Activated T-cell treated with anti-CD3 and anti-CD28 coated beads, Interleukin-2, amount 50 U/mL, for 1 hour (primary cell): ENCODE measurements around the gene LNPEP.

ENCODE experiments used
- DNase-seq: peaks from one replicate; pipeline ENCODE4 v3.0.0-alpha.2; 2020

Gene LNPEP

DNA sequence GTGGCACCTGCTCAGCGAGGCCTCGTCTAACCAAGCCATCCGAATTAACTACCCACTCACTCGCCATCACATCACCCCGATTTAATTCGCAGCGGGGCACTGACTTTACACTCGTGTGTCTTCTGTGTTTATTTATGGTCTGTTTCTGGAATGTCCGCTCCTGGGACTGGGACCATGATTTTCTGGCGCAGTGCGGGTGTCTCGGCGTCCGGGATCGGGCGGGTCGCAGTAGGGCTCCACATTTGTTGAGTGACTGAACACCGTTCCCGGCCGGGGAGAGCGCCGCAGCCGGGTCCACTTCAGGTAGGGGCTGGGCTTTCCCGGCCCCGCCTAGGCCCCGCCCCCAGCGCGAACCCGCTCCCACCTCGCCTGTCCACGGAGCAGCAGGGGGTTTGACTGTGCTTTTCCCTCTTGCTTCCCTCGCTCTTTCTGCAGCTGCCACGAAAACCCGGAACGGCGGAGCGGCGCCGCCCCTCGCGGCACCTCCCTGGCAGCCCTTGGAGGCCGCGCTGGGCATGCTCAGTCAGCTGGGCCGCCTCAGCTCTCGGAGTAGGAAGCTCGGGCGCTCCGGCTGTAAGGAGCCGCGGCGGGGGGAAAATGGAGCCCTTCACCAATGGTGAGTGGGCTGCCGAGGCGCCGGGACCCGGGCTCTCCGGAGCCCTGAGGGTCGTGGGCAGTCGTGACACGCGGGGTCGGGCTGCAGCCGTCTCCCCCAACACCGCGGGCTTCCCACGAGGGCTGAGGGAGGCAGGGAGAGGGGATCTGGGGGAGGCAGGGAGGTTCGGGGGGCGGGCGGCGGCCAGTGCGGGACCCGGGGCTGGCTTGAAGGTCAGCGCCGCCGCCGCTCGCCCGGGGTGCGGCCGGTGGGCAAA is at the start of gene LNPEP:
Gene LNPEP (plus strand): TSS at position 522 of the 872 bp plus-strand sequence. CDS start 76 bp downstream, at position 598.
- peak; percentile 94 for DNase-seq

DNA sequence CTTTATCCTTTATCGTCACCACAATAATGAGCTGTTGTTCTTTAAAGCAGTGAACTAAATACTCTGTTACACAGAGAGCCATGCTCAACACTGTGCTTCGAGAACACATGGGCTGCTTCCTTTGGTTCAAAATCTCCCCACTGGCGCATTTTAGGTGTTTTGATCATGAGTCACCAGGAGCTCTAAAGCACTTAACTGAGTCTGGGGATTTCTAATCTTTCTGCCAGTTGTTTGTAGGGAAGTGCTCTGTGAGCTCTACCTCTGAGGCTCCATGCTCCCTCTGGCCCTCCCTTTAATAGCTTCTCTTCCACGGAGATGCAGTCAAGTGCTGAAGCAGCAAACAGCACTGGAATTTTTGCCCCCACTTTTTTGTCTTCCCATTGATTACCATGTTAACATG is 42.5 kb upstream of the LNPEP start:
- DNase-seq: no peak

DNA sequence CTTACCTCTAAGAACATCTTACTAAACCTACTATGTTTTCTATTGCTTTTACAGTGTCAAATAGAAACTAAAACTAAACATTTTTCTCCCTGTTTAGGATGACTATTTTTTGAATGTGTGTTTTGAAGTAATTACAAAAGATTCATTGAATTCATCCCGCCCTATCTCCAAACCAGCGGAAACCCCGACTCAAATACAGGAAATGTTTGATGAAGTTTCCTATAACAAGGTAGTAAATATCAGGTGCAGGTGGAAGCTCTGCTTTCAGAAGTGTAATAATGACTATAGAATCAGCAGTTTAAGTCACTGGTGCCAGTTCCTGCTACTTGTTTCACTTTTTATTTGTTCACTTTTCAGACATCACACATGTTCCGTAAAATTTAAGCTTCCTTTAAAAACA is 39.6 kb upstream of the LNPEP start:
- DNase-seq: no peak

DNA sequence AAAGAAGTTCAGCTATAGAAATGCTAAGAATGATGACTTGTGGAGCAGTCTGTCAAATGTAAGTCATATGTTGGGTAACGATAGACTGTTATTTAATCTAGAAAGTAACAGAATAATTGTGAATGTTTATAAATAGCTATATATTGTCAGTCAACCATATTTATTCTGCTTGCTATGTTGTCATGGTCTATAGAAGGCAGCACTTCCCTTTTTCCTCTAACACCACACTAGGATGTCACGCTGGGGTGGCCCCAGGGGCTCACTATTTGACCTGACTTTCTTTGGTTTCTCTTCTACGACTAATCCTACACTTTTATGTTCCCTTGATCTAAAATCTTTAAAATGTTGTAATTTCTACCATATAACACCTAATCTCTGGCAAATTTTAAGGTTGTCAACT is 39.1 kb upstream of the LNPEP start:
- DNase-seq: no peak

DNA sequence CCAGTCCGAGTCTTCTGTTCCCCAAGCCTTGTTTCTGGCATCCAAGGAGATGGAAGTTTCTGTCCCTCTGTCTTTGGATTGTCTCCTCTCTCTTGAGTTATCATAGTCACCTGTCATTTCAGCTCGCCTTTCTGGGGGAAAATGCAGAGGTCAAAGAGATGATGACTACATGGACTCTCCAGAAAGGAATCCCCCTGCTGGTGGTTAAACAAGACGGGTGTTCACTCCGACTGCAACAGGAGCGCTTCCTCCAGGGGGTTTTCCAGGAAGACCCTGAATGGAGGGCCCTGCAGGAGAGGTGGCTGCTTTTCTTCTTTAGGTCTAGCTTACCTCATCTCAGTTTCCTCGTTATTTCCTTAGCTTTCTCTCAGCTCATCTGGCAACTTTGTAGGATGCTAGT is 34.5 kb upstream of the LNPEP start:
- DNase-seq: no peak

DNA sequence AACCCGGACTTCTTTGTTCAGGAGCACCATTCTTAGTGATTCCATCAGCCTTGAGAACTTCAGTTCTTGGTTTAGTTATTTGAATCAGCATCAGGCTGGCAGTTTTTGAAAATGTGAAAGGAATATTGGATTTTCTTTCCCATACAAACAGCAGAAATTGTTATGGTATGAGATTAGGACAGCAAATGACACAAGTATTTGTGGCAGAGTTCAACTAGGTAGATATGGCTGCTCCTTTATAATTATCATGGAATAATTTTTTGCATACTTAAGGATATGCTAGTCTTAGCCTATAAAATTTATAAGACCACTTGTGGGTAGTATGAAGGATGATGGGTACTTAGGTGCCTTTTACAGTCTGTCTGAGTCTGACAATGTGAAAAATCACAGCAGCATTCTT is 34.0 kb upstream of the LNPEP start:
- DNase-seq: no peak

DNA sequence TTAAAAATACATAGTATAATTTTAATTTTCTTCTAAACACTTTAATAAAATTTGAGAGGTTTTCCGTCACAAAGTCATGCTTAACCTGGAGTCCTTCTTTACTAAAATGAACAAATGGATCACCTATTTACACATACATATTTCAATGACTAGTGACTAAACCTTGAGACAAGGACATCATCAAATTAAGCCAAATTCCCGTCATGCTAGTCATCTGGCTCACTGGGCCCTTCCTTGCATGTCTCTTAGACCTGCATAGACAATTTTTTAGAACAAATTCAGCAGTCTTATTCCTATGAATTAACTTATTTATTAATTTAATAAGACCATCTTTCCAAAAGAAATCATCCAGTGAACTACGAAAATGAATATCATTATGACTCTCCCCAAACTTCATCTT is 33.0 kb upstream of the LNPEP start:
- DNase-seq: no peak

DNA sequence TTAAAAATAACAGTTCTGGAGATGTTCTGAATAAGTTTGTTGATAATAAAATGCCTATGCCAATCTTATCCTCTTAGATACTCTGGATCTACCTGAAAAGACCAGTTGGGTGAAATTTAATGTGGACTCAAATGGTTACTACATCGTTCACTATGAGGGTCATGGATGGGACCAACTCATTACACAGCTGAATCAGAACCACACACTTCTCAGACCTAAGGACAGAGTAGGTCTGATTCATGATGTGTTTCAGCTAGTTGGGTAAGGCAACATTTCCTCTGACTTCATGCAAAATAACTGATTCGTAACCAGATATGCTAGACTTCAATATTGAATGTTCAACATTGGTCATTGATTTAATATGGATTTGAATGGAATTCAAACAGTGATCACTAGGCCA is 32.6 kb upstream of the LNPEP start:
- DNase-seq: no peak

DNA sequence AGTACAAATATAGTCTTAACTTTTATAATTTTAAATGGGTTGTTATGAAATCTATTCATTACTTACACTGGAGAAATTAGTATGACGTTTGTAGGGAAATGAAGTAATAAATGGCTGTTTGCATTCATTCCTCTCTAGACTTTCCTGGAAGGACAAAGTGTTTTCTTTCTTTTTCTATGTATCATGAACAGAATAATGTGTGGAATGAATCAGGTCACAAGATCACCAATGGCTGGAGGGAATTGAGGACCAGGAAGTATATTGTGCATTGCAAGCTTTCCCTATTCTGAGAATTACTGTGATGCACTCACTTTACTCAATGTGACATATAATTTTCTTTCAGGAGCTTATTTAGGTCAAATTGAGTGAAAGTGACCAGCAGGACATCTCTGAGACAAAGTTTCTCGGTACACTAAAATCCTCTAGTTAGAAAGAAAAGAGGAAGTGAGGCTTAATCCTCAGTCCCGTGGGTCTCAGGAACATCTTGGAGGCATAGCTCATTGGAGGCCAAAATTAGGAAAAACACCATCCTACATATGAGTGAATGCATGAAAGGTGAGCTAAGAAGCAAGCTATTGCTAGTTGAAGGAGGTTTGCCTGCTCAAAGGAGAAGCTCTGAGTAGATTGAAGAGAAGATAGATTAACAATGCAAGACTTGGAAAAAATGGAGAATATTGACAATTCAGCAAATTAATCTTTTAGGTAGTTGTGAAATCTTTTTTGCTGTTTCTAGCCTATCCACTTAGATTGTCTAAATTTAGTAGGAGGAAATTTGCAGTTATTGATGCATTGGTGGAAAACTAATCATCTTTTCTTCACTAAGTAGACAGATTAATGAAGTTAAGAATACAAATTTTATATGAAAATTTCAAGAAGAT is 31.6 kb upstream of the LNPEP start:
- DNase-seq: no peak

DNA sequence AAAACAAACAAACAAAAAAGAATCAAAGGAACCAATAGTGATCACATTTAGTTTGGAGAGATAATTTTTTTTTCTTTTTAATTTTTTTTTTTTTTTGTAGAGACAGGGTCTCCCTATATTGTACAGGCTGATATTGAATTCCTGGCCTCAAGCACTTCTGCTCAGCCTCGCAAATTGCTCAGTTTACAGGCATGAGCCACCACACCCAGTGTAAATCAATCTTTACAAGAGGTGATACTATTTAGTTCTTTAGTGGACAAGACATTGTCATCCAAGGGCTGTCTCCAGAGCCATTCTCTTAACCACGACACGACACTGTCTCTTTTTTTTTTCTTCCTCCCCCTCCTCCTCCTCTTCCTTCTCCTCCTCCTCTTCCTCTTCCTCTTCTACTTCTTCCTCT is 30.0 kb upstream of the LNPEP start:
- no peak for DNase-seq

DNA sequence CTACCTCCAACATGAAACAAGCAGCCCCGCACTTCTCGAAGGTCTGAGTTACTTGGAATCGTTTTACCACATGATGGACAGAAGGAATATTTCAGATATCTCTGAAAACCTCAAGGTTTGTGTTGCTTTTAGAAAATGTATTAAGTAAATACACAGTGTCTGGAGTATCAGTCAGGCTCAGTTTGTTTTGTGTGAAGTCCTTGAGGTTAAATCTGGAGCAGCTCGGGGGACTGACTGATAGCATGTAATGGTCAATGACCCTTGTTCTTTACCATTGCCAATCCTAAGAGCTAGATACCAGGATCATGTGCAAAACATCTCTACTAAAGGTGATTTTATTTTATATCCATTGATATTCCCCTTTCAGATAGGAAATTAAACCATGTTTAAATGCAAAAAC is 26.9 kb upstream of the LNPEP start:
- DNase-seq: no peak

DNA sequence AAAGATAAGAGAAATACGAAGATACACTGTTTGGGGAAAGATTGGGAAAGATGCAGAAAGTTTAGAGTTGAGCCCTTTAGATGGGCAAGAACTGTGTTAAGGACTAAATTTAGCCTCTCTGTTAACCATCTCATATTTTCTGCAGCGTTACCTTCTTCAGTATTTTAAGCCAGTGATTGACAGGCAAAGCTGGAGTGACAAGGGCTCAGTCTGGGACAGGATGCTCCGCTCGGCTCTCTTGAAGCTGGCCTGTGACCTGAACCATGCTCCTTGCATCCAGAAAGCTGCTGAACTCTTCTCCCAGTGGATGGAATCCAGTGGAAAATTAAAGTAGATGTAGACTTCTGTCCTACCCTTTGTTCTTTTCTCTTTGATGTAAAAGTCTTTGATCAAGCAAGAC is 26.4 kb upstream of the LNPEP start:
- DNase-seq: no peak

DNA sequence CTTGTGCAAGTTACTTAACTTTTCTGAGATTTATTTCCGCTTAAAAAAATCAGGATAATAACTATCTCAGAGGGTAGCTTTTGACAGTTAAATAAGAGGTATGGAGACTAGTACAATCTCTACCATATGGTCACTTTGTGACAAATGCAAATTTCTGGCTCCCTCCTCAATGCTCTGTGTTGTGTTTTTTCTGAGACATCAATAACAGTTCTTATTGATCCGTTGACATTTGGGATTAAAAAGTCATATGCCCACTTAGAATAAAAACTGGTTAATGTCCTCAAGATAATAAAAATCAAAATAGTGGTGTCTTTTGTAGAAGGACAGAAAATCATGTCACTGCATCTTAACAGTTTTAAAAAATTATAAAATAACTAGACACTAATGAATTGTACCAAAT is 24.7 kb upstream of the LNPEP start:
- DNase-seq: no peak

DNA sequence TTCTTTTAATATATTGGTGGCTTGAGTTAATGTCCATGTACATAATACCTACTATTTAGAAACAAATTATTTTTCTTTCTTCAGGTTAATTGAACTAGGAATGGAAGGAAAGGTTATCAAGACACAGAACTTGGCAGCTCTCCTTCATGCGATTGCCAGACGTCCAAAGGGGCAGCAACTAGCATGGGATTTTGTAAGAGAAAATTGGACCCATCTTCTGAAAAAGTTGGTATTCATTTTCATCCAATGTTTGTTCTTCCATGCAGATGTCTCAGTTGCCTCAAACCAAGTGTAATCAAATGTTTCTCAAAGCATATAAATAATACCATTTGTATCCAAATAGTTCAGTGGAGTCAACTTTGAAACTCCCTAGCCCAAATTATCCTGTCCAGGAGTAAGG is 22.6 kb upstream of the LNPEP start:
- DNase-seq: no peak

DNA sequence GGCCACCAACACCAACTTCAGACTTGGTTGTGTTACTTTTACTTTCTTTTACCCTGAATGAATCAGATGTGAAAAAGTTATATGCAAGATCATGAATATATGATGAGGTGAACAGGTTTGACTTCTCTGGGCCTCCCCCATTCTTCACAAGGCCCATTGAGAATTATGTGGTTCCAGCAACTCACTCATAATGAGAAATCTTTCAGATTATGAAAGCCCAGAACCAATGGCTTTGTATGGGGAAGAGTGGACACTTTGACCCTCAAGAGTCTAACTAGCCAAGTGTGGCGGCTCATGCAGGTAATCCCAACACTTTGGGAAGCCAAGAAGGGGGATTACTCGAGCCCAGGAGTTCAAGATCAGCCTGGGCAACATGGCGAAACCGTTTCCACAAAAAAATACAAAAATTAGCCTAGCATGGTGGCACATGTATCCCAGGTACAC is 16.1 kb upstream of the LNPEP start:
- no peak for DNase-seq

DNA sequence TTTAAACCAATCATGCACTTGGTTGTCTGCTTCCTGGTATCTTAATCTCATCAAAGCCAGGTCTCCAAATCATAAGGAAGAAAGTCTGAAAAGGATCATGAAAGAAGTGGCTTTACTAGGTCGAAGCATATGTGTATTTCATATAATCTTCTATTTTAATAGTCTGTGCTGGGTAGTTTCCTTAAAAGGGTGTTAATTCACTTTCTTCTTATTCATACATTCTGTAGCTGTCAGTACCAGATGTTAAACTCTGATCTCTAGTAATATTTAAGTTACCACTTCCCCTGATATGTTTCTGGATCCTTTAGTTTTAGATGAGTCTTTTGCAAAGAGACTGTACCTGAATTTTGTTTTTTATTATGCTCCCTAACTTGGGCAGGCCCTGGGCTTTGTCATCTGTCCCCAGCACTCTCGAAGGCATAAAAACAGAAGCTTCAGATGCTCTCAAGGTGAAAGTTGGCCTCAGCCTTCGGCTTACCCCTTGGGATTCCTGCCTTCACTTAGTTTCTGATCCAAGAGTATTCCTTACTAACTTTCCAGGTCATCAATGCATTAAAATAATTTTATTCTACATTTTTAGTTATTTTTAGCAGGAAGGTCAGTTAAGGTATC is 15.0 kb upstream of the LNPEP start:
- no peak for DNase-seq

DNA sequence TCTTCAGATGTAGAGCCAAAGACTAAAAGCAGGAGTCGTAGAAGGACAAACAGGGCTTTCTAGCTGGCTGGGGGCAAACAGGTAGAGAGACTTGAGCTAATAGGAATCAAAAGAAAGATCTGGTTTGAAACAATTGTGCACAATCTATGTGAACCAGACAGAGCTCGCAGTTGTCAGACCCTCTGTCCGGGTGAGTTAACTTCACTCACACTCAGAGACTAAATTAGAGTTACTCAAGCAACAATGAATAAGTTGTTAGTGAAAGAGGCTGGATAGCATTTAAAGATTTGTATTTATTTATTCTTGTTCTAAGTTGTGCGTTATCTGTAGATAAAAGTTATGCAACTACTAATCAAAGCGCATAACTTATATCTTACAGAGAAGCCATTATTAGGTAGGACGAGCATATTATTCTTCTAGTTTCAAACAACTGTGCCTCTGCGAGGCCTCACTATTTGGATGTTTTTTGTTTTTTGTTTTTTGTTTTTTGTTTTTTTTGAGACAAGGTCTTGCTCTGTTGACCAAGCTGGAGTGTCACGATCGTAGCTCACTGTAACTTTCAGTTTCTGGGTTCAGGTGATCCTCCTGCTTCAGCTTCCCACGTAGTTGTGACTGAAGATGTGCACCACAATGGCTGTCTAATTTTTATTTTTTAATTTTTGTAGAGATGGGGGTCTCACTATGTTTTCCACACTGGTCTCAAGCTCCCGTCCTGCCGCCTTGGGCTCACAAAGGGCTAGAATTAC is 13.2 kb upstream of the LNPEP start:
- no peak for DNase-seq

DNA sequence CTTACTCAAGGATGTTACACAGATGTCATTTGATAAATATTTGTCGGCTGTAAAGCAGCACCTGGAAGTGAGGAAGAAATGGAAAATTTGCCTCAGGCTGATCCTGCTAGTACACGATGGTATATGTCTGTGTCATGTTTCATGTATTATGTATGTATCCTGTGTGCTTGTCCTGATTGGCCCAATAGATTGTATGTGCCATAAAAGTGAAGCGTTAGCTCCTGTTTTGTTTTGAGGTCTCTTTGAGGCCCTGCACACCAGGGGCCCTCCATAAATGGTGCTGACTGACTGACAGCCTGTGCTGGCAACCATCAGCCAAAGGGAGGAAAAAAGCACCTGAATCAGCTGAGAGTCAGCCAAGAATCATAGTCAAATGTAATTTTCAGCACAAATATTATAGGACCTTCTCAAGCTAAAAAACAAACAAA is 11.8 kb upstream of the LNPEP start:
- DNase-seq: peak; percentile 39

DNA sequence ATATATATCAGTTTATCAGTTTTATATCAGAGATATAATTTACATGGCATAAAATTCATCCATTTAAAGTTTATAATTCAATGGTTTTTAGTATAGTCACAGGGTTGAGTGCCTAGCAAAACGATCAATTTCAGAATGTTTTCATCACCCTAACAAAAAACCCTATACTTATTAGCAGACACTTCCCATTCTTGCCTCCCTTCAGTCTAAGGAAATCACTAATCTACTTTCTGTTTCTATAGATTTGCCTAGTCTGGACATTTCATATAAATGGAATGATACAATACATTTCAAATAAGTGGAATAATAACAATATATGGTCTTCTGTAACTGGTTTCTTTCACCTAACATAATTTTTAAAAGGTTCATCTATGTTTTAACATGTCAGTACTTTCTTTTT is 9.6 kb upstream of the LNPEP start:
- DNase-seq: no peak

DNA sequence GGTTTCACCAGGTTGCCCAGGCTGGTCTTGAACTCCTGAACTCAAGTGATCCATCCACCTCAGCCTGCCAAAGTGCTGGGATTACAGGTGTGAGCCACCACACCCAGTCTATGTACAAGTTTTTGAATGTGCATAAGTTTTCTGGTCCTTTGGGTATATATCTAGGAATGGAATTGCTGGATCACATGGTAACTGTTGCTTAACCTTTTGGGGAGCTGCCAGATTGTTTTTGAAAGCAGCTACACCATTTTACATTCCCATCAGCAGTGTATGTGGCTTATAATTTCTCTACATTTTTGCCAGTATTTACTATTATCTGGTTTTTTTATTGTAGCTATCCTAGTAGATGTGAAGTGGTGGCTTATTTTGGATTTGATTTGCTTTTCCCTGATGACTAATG is 8.9 kb upstream of the LNPEP start:
- no peak for DNase-seq

DNA sequence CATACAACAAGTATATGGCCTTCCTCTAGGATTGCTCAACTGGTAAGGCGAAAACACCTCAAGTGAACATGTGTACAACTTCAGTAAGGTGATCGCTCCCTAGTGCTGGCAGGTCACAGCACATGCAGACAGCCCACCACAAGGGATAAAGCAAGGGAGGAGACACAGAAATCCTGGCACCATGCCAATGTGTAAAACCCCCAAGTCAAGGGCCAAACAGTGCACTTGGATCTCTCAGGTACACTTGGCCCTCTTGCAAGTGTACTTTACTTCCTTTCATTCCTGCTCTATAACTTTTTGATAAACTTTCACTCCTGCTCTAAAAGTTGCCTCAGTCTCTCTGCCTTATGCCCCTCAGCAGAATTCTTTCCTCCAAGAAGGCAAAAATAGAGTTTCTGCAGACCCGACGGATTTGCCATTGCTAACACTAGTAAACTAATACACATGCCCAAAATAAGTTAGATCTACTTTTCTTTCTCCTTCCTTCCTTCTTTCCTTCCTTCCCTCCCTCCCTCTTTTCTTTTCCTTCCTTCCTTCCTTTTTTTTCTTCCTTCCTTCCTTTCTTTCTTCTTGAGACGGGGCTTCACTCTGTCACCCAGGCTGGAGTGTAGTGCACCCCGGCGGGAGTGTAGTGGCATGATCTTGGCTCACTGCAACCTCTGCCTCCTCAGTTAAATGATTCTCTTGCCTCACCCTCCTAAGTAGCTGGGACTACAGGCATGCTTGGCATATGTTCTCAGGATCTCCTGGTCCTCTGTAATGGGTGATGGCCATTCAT is 6.8 kb upstream of the LNPEP start:
- DNase-seq: no peak

DNA sequence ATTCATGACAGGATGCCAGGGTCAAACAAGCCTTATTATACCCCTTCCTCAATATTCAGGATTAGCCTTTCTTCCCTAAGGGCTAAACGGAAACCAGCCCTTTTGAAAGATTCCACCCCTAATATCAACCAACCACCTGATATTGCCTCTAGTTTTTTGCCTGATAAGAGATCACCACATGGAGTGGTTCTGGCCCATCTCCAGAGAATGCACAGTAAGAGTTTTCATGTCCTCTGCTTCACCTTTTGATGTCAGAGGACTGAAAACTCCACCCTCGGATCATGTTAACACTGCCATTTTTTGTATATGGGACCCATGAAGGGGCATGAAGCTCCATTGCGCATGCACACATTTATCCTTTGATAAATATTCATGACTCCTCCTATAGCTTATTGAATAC is 5.8 kb upstream of the LNPEP start:
- DNase-seq: no peak
